Mammary epithelial cell (primary cell): ENCODE results near the gene JMJD1C.

Experiments used
- CTCF ChIP-seq, 2 donors: IDR thresholded peaks in 1 of 2; conservative IDR thresholded peaks in 1 of 2; 2 replicates each; pipeline ENCODE4 v1.5.1; 2011 to 2012; ENCODE audit warnings: inconsistent platforms in 2 of 2, low read length in 2 of 2, mild to moderate bottlenecking in 2 of 2, control low read depth in 1 of 2, low read depth in 1 of 2; ENCODE audit not compliant: insufficient read depth in 1 of 2; ENCODE audit errors: extremely low read depth in 1 of 2
- EZH2 ChIP-seq: IDR thresholded peaks from 2 replicates; pipeline ENCODE4 v1.6.1; 2012; ENCODE audit warnings: low read length, inconsistent platforms, borderline replicate concordance

GRCh38 chr10:63229161-63229560 is 236.6 kb downstream of the JMJD1C start:
- TF ChIP-seq CTCF (conservative IDR thresholded peaks at IDR 0.05 in 1 of 2, IDR thresholded peaks at IDR 0.05 in 1 of 2; ENCODE audit: extremely low read depth in 1 of 2, insufficient read depth in 1 of 2, low read depth in 1 of 2, low read length in 2 of 2) (no peak), EZH2 (no peak)
